ENCODE data around the gene CCDC17.

Gene CCDC17

DNA sequence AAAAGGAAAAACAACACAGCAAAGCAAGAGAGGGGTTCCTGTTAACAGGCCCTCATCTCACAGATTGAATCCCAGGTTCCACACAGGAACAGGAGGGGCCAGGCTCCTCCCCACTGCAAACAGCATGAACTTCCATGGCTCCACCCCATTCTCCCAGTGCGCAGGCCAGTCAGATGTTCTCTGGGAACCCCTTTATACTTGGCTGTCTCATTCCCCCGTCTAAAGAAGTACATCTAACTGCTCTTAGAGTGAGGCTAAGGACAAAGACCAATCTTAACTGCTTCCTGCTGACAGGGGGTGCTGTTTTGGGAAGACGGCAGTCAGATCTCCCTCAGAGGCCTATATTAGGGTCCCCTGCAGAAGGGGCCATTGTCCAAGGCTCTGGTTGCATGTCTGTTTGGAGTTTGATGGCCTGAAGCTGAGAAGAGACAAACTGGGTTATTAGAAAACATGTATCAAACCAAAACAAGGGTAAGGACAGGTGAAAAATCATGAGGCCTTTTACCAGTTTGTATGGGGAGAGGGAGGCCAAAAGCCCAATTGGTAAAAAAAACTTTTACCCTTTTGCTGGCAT lies 50.5 kb downstream of the CCDC17 start:
- DNase-seq, result no peak
- TF ChIP-seq, protein P1, sequence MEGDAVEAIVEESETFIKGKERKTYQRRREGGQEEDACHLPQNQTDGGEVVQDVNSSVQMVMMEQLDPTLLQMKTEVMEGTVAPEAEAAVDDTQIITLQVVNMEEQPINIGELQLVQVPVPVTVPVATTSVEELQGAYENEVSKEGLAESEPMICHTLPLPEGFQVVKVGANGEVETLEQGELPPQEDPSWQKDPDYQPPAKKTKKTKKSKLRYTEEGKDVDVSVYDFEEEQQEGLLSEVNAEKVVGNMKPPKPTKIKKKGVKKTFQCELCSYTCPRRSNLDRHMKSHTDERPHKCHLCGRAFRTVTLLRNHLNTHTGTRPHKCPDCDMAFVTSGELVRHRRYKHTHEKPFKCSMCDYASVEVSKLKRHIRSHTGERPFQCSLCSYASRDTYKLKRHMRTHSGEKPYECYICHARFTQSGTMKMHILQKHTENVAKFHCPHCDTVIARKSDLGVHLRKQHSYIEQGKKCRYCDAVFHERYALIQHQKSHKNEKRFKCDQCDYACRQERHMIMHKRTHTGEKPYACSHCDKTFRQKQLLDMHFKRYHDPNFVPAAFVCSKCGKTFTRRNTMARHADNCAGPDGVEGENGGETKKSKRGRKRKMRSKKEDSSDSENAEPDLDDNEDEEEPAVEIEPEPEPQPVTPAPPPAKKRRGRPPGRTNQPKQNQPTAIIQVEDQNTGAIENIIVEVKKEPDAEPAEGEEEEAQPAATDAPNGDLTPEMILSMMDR (IDR thresholded peaks at IDR 0.05; ENCODE audit: low read depth, low read length, missing control alignments), result peak; percentile 34
- H3K27me3 ChIP-seq (replicated peaks), result no peaks in the 10 kb centered on the region
- no peak overlapping the region for H3K4me3 ChIP-seq (ENCODE audit: low read depth, low read length)
- peaks cover 26% of the 10 kb centered on the region for H3K36me3 ChIP-seq (replicated peaks)
- in situ Hi-C loops (cut with HindIII; ENCODE audit: low pct_ligation_motif_present, low sequenced_read_pairs), result no loop called here
- no peak overlapping the region for H3K27ac ChIP-seq

DNA sequence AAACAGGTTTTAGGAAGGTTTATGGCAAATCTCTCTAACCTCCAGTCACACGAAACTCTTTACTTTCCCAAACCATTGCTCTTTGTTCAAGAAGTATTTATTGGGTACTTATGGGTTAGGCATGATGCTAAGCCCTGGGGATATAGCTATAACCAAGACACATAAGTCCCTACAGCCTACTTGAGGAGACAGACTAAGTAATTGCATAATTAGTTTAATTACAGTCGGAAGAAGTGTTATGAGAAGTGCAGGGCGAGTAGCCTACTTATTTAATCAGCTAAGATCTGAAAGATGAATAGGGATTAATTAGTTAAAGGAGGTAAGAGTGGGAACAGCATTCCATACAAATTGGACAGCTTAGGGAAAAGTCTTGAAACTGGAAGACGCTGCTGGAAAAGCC lies 53.2 kb downstream of the CCDC17 start:
- in situ Hi-C loops (cut with HindIII; ENCODE audit: low pct_ligation_motif_present, low sequenced_read_pairs), result no loop called here
- TF ChIP-seq, protein P1 (IDR thresholded peaks at IDR 0.05; ENCODE audit: low read depth, low read length, missing control alignments), result no peak
- Histone ChIP-seq H3K27ac (no peak overlapping the region), H3K27me3 (replicated peaks) (no peaks in the 10 kb centered on the region), H3K36me3 (replicated peaks) (peaks cover 52% of the 10 kb centered on the region), H3K4me3 (ENCODE audit: low read depth, low read length) (no peak overlapping the region)
- no peak for DNase-seq

All from brain microvascular endothelial cell (primary cell).